ENCODE measurements around the gene GSX1.

DNA sequence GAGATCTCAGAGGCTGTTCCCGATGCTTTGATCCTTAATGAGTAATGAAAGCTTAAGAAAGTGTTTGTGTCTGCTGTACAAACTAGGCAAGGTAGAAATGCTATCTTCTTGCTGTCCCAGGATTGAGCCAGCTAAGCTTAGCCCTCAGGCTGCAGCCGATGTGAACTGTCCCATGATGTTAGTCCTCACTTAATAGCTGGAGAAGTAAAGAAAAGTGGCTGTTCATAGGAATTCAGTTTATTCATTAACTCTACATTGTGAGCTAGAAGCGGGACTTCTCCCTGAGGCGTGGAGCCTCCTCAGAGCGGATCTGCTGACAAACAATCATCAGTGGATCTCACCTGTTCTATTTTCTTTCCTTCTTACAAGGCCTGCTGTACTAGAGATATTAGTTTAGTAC, 10.1 kb upstream of the GSX1 start:
- TF ChIP-seq MAX (IDR thresholded peaks at IDR 0.05) (no peak), TAF1 (conservative IDR thresholded peaks at IDR 0.05) (no peak)
- TF ChIP-seq, protein P1, sequence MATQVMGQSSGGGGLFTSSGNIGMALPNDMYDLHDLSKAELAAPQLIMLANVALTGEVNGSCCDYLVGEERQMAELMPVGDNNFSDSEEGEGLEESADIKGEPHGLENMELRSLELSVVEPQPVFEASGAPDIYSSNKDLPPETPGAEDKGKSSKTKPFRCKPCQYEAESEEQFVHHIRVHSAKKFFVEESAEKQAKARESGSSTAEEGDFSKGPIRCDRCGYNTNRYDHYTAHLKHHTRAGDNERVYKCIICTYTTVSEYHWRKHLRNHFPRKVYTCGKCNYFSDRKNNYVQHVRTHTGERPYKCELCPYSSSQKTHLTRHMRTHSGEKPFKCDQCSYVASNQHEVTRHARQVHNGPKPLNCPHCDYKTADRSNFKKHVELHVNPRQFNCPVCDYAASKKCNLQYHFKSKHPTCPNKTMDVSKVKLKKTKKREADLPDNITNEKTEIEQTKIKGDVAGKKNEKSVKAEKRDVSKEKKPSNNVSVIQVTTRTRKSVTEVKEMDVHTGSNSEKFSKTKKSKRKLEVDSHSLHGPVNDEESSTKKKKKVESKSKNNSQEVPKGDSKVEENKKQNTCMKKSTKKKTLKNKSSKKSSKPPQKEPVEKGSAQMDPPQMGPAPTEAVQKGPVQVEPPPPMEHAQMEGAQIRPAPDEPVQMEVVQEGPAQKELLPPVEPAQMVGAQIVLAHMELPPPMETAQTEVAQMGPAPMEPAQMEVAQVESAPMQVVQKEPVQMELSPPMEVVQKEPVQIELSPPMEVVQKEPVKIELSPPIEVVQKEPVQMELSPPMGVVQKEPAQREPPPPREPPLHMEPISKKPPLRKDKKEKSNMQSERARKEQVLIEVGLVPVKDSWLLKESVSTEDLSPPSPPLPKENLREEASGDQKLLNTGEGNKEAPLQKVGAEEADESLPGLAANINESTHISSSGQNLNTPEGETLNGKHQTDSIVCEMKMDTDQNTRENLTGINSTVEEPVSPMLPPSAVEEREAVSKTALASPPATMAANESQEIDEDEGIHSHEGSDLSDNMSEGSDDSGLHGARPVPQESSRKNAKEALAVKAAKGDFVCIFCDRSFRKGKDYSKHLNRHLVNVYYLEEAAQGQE (IDR thresholded peaks at IDR 0.05): no peak
- TF ChIP-seq, protein P2, sequence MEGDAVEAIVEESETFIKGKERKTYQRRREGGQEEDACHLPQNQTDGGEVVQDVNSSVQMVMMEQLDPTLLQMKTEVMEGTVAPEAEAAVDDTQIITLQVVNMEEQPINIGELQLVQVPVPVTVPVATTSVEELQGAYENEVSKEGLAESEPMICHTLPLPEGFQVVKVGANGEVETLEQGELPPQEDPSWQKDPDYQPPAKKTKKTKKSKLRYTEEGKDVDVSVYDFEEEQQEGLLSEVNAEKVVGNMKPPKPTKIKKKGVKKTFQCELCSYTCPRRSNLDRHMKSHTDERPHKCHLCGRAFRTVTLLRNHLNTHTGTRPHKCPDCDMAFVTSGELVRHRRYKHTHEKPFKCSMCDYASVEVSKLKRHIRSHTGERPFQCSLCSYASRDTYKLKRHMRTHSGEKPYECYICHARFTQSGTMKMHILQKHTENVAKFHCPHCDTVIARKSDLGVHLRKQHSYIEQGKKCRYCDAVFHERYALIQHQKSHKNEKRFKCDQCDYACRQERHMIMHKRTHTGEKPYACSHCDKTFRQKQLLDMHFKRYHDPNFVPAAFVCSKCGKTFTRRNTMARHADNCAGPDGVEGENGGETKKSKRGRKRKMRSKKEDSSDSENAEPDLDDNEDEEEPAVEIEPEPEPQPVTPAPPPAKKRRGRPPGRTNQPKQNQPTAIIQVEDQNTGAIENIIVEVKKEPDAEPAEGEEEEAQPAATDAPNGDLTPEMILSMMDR (IDR thresholded peaks at IDR 0.05; ENCODE audit: low read depth, low read length, missing input control): no peak

All from liver (tissue), 3 donors.